ENCODE results near the gene MYLK. TPM values are rescaled to one million over a fixed set of nuclear protein-coding genes. Genes with fewer than 3 reads are reported as not detected.

MYLK gene
- total and polyA plus RNA-seq, 2 of the 4 experiments (the other 2 are of a cell fraction) = 299 to 484 TPM

GRCh38 chr3:123801474-123801873, 82.7 kb downstream of the MYLK start:
- Histone ChIP-seq H4K8ac (ENCODE audit: low read depth in 2 of 2, low read length in 2 of 2) (no peak overlapping the region; a peak in 1 of 4 replicates), H2AK5ac (ENCODE audit: low read depth, low read length) (no peak overlapping the region), H2BK120ac (ENCODE audit: low read depth, low read length) (no peak overlapping the region), H3K18ac (ENCODE audit: low read depth, low read length) (no peak overlapping the region), H2AFZ (replicated peaks; ENCODE audit: low read length, poor library complexity) (no peak overlapping the region), H2BK5ac (ENCODE audit: low read depth, low read length, poor library complexity, severe bottlenecking) (no peak overlapping the region), H2BK20ac (ENCODE audit: low read depth, low read length) (no peak overlapping the region; the same call in 1 of the 2 replicates), H3K4me3 (ENCODE audit: insufficient read depth, low read depth, low read length) (no peak overlapping the region), H3K56ac (ENCODE audit: extremely low read depth, insufficient read depth, low read length) (no peak overlapping the region), H4K5ac (ENCODE audit: low read depth, low read length) (no peak overlapping the region), H3K9me1 (ENCODE audit: insufficient read depth, low read length) (peaks cover 20% of the 10 kb centered on the region), H3K4ac (ENCODE audit: low read depth, low read length) (no peak overlapping the region), H3K27ac (ENCODE audit: insufficient read depth, low read length) (no peak overlapping the region), H3K36me3 (ENCODE audit: control insufficient read depth, insufficient read depth, low read length) (peaks cover 57% of the 10 kb centered on the region), H4K91ac (ENCODE audit: insufficient read depth, low read depth, low read length) (no peak overlapping the region), H3K4me2 (ENCODE audit: low read depth, low read length) (no peak overlapping the region), H2BK15ac (ENCODE audit: low read depth, low read length) (no peak overlapping the region), H3K14ac (replicated peaks; ENCODE audit: low read depth, low read length) (no peak overlapping the region), H3K9ac (ENCODE audit: low read depth, low read length) (no peak overlapping the region), H3K4me1 (ENCODE audit: control insufficient read depth, insufficient read depth, low read length) (peaks cover 17% of the 10 kb centered on the region), H3K9me3 (ENCODE audit: control insufficient read depth, insufficient read depth, low read length) (no peaks in the 10 kb centered on the region), H3K79me1 (ENCODE audit: low read depth in 1 of 2, low read length in 2 of 2) (peaks cover 48 to 87% of the 10 kb centered on the region in 2 experiments), H3K23ac (ENCODE audit: low read depth, low read length) (no peak overlapping the region), H2AK9ac (replicated peaks; ENCODE audit: low read depth, low read length, poor library complexity) (no peak overlapping the region), H3K27me3 (ENCODE audit: control insufficient read depth, insufficient read depth, low read length) (no peaks in the 10 kb centered on the region), H4K20me1 (ENCODE audit: insufficient read depth, low read length) (no peaks in the 10 kb centered on the region)
- ATAC-seq (ENCODE audit: low read depth) (no peak), DNase-seq (no peak)
- in situ Hi-C loops (cut with MboI; ENCODE audit: low sequenced_read_pairs) = no loop called here
- dilution Hi-C loops (cut with HindIII; ENCODE audit: low sequenced_read_pairs, unreplicated experiment) = no loop called here
- TF ChIP-seq RFX5 (IDR thresholded peaks at IDR 0.05; ENCODE audit: low read depth, low read length) = no peak
- no peak for TF ChIP-seq MAZ (IDR thresholded peaks at IDR 0.05; ENCODE audit: borderline replicate concordance, low read depth, low read length)
- TF ChIP-seq BHLHE40 (IDR thresholded peaks at IDR 0.05; ENCODE audit: low read depth, low read length) = no peak
- TF ChIP-seq CEBPB (IDR thresholded peaks at IDR 0.05; ENCODE audit: low read depth, low read length) = no peak
- no peak for TF ChIP-seq ELK1 (IDR thresholded peaks at IDR 0.05; ENCODE audit: borderline replicate concordance, low read depth, low read length)
- TF ChIP-seq POLR2A (IDR thresholded peaks at IDR 0.05; ENCODE audit: low read depth, low read length) = no peak
- no TSS peak for BruUV-seq (replicated peaks)
- intact Hi-C loops (cut with micrococcal nuclease) = no loop called here
- CTCF ChIA-PET = no interaction called here
- POLR2A ChIA-PET (ENCODE audit: unreplicated experiment) = no interaction called here

All from IMR-90 (cell line).